ENCODE data around the gene MBIP. TPM values are rescaled to one million over a fixed set of nuclear protein-coding genes. Genes with fewer than 3 reads are reported as not detected.

Gene MBIP
- total and polyA plus RNA-seq, 2 experiments from 2014 or later: 24.4 to 49.7 TPM

DNA sequence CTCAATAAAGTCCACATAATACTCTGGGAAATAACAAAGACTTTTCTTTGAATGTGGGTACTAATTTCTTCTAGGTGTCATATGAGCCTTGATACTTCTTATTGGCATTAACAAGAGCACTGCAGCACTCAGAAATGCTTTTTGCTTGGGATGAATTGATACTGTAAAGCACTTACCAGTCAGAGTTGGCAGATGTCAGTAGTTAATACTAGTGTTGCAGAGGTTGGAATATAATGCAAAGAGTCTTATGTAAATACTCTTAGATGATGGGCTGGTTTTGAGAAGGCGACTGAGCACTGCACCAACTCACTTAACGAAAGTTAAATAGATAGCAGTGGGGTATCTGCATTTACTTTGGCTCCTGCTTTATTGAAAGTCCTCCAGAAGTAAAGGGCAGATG, 25.6 kb upstream of the MBIP start:
- ATAC-seq: no peak
- H2AFZ ChIP-seq: no peak overlapping the region

More for the DNA sequence above, 25.6 kb upstream of the MBIP start:
- Mint-ChIP-seq H3K4me3 (no peak overlapping the region), H3K4me1 (no peaks in the 10 kb centered on the region), H3K27ac (no peak overlapping the region), H3K9me3 (no peaks in the 10 kb centered on the region), H3K27me3 (ENCODE audit: insufficient read depth, low read depth, poor library complexity) (no peaks in the 10 kb centered on the region), H3K36me3 (ENCODE audit: low read depth) (no peaks in the 10 kb centered on the region)
- Histone ChIP-seq H3K9me2 (ENCODE audit: insufficient read depth) (no peaks in the 10 kb centered on the region), H3K4me2 (no peak overlapping the region), H3K27me3 (ENCODE audit: insufficient read depth) (no peaks in the 10 kb centered on the region), H3K27ac (ENCODE audit: low read depth) (no peak overlapping the region), H3K4me3 (no peak overlapping the region), H3K36me3 (ENCODE audit: insufficient read depth) (no peaks in the 10 kb centered on the region), H3K79me2 (replicated peaks; ENCODE audit: insufficient read depth) (no peaks in the 10 kb centered on the region), H3F3A (replicated peaks; ENCODE audit: low read depth) (no peaks in the 10 kb centered on the region), H4K20me1 (replicated peaks; ENCODE audit: insufficient read depth) (no peaks in the 10 kb centered on the region), H3K4me1 (ENCODE audit: insufficient read depth) (no peaks in the 10 kb centered on the region)
- TF ChIP-seq, protein P1, sequence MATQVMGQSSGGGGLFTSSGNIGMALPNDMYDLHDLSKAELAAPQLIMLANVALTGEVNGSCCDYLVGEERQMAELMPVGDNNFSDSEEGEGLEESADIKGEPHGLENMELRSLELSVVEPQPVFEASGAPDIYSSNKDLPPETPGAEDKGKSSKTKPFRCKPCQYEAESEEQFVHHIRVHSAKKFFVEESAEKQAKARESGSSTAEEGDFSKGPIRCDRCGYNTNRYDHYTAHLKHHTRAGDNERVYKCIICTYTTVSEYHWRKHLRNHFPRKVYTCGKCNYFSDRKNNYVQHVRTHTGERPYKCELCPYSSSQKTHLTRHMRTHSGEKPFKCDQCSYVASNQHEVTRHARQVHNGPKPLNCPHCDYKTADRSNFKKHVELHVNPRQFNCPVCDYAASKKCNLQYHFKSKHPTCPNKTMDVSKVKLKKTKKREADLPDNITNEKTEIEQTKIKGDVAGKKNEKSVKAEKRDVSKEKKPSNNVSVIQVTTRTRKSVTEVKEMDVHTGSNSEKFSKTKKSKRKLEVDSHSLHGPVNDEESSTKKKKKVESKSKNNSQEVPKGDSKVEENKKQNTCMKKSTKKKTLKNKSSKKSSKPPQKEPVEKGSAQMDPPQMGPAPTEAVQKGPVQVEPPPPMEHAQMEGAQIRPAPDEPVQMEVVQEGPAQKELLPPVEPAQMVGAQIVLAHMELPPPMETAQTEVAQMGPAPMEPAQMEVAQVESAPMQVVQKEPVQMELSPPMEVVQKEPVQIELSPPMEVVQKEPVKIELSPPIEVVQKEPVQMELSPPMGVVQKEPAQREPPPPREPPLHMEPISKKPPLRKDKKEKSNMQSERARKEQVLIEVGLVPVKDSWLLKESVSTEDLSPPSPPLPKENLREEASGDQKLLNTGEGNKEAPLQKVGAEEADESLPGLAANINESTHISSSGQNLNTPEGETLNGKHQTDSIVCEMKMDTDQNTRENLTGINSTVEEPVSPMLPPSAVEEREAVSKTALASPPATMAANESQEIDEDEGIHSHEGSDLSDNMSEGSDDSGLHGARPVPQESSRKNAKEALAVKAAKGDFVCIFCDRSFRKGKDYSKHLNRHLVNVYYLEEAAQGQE (IDR thresholded peaks at IDR 0.05; ENCODE audit: unreplicated experiment): no peak
- TF ChIP-seq JUNB (IDR thresholded peaks at IDR 0.05; ENCODE audit: unreplicated experiment): no peak
- no peak for TF ChIP-seq NANOG (IDR thresholded peaks at IDR 0.05; ENCODE audit: borderline replicate concordance)
- no peak for TF ChIP-seq EZH2 (IDR thresholded peaks at IDR 0.05; ENCODE audit: low read depth, unreplicated experiment)
- no peak for TF ChIP-seq ZNF331 (CRISPR knock-in tag; IDR thresholded peaks at IDR 0.05; ENCODE audit: low read depth)
- TF ChIP-seq ZNF462 (CRISPR knock-in tag; IDR thresholded peaks at IDR 0.05): no peak
- no peak for TF ChIP-seq EZH2phosphoT487 (IDR thresholded peaks at IDR 0.05; ENCODE audit: unreplicated experiment)
- DNase-seq (ENCODE audit: low spot score): no peak
